Activated CD4-positive, CD25-positive, alpha-beta regulatory T cell treated with anti-CD3 and anti-CD28 coated beads, Interleukin-2, amount 50 U/mL, for 72 hours (primary cell): ENCODE measurements around the gene TBX15.

Source experiments
- DNase-seq: peaks from one replicate; pipeline ENCODE4 v3.0.0; 2021

TBX15 gene

DNA sequence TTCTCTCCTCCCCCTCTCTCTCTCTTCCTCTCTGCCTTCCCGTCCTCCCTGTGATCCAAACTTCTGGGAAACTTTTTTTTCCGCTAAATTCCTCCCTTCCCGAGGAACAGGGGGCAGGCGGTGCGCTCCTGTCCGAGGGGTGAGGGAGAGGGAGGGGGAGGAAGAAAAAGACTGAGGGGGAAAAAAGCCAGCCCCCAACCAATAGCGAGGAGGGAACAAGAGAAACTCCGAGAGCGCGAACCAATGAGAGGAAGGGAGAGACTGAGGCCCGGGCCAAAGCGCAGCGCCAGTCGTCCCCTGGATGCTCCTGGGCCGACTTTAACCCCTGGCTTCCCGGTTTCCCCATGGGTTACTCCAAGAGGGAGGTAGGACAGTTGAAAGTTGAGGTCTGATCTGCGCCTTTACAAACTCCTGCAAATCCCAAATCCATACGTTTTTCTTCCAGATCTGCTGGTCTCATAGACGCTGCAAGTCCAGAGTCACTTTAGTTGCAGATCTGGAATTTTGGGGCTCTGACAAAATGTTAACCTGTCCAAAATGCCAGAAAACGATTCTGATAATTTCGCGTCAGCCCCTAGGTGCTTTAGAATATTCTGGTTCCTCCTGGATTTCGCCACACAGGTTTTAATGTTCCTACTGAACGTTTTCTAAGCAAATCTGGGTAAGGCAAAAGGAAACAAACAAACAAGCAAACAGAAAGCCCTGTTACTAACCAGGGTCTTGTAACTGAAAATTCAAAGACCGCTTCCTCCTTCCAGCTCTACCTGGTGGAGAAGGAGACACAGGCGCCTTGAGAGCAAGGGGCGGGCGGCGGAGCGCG, at the start of gene TBX15:
Gene TBX15, minus strand, starts transcription at position 158 of the 820 bp plus-strand sequence. CDS start 548 bp downstream, outside the sequence.
- no peak for DNase-seq

DNA sequence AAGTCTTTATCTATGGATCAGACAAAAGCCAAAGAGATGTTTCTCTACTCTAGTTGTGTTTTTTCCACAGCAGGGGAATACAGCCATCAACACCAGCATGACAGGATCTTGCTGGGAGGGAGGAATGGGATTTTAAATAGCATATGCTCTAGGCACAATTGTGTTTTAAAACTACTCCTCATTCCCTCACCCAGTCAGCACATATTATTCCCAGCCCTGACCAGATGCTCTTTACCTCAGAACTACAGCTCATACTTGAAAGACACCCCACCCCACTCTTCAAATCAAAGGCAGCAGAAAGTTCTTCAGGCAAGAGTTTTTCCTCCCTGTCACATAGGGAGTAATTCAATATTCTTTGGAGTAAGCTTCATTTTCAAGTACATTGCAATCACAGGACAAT, 46.2 kb upstream of the TBX15 start:
- DNase-seq: no peak

DNA sequence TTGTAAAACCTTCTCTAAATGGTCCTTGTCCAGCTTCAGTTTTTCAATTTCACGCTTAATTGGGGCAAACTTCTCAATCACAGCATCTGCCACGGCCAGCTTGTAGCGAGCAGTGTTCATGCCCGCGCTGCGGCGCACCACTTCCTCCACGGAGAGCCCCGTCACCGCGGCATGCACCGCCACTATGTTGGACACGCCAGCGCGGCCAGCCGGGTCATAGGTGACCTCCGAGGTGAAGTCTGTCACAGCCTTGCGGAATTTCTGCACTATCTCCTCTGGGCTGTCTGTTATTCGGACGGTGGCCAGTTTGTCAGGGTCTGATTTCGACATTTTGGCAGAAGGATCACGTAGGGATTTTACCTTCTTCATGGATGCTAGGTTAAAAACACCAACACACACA, 44.8 kb upstream of the TBX15 start:
- no peak for DNase-seq

DNA sequence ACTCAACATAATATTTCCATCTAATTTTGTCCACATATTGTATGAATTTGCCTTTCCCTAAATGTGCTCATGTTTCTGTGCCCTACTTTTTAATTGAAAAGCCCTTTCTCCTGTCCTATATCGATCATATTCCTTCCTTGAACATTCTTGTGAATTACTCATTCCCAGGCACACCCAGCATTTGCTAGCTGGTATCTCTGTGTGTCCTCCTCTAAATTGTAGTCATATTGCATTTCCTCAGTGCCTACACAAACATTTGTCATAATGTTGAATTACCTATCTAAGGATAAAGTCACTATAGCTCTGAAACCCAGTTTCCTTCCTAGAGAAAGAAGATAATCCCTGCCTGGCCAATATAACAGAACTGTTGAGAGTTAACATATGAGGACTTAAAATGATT, 39.6 kb upstream of the TBX15 start:
- DNase-seq: no peak

DNA sequence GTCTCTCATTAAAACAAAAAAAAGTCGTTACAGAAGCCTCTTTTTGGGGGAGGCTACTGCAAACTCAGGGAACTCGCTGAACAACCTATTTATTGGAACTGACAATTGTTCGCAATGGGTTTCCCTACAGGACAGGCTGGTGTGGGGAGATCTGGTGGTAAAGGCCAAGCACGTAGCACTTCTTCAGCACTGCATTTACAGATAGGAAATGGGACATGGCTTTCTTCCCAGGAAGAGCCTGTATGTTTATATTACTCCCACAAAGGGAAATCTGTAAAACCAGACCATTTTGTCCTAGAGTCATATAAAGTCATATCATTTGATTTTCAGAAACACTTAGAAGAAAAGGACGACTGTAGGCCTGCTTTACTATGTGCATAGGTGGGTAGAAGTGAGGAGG, 38.8 kb upstream of the TBX15 start:
- no peak for DNase-seq

DNA sequence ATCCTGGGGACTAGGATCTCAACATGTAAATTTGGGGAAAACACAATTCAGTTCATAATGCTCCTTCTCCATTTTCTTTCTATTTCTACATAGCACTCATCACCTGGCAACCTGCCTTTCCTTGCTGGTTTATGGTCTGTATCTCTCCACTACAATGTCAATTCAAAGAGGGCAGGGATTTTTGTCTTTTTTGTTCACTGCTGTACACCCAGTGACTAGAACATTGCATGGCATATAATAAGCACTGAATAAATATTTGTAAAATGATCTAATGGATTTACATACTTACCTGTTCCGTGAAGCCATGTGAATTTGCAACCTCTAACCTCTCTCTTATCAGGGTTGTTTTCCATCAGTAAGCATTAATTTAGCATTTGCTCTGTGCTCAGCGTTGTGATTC, 27.4 kb upstream of the TBX15 start:
- no peak for DNase-seq

DNA sequence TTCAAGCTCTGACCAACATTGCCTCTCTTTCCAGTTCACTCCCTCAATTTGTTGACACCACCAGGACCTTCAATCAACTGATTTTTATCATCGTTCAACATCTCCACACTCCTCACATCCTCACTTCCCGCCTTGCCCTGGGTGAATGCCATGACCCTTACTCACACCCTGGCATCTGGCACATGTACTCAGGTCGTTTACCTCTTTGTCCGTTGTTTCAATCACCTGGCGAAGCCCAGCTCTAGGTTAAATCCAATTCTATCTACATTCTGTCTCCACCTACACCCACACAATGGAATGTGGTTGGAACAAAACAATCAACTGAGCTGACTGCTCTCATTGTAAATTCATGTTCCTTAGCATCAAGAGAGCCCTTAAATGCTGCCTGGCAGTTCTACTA, 24.2 kb upstream of the TBX15 start:
- no peak for DNase-seq

DNA sequence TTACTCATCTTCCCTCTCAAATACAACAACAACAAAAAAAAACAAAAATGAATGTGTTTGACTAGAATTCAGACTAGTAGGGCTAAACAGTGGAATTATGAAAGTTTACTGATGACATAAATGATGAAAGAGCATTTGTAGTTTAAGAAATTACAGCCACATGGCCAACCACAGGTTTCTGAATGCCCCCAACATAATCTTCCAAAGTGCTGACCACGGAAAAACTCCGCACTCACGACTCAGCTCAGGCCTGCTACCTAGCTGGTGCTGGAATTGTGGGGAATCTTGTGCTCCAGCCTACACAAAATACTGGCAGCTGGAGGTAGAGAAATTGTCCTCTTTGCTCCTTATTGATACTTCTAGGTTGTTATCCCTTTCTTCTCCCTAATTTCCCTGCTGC, 23.6 kb upstream of the TBX15 start:
- DNase-seq: no peak

DNA sequence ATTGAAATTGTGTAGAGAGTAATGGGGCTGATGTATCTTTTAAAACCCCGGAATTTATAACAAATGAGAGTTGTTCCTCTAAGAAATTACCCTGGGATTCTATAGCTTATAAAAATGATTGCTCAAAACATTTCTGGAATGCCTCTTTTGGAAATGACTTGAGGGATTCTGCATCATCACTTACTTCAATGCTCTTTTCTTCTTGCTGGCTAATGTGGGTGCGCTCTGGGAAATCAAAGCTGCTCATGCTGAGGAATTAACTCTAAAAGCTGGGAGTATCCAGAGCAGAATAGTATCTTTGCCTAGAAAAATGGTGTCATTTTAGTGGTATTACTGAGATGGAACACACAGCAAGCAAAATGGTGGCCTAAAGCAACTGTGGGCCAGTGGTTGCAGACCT, 23.0 kb upstream of the TBX15 start:
- DNase-seq: no peak

DNA sequence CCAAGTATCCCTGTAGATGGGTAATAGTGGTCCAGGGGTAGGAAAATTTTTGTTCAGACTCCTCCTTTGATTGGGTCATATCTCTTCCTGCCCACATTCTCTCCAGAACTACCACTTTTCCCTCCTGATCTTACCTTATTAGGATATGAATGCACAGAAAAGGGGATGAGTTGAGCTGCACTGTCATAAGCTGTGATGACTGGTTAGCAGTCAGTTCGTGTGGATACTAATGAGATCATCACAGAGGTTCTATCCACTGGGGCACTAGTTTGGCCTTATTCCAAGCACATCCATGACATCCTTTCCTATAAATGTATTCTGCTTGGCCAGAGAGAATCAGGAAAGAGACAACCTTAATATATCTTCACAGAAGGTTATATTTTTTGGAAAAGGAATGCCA, 22.1 kb upstream of the TBX15 start:
- DNase-seq: no peak

DNA sequence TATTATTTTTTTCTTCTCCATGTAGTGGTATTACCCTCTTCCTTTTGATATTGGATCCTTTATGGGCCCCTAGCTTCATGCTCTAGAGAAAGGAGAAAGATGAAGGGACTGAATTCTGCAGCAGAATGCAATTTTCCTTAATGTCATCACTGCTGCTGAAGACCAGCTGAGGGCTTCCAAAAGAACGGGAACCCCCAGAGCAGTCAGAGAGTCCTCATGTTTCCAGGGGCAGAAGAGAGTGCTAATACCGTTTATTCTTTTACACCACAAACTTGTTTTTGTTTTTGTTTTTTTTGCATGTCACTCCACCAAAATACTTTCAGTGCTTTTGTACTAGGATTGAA, 21.1 kb upstream of the TBX15 start:
- DNase-seq: no peak

DNA sequence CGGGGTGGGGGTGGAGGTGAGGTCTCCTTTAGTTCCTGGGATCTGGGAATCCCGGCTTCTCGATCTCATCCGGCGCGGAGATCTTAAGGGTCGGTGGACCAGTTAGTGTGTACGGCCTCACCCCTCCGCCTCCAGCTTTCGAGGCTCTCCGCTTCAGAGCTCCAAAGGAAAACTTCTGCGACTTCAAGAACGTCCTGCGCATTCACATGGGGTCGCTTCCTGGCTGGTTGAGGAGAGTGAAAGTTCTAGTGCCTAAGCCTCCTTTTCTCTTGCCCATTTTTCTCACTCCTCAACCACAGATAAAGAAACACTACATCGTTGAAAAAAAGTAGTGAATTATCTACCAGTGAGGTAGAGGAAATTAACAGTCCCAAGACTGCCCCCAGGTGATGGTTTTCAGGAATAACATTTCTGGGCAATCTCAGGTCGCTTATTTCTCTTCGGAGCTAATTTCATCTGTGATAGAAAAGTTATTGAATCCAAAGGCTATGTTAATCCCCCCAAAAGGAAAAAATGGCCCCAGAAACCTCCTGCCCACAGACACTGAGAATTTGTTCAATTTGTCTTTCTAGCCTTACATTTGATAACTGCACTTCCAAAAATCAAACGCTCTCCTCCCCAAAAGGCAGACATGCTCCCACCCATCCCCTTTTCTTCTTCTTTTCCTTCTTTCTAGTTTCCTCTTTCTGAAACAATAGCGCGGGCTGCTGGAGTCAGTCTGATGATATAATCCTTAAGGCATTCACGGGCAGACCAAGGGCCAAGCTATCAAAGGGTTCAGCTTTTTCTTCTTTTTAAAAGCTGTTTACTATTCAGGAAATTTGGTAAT, 20.6 kb upstream of the TBX15 start:
- DNase-seq: no peak

DNA sequence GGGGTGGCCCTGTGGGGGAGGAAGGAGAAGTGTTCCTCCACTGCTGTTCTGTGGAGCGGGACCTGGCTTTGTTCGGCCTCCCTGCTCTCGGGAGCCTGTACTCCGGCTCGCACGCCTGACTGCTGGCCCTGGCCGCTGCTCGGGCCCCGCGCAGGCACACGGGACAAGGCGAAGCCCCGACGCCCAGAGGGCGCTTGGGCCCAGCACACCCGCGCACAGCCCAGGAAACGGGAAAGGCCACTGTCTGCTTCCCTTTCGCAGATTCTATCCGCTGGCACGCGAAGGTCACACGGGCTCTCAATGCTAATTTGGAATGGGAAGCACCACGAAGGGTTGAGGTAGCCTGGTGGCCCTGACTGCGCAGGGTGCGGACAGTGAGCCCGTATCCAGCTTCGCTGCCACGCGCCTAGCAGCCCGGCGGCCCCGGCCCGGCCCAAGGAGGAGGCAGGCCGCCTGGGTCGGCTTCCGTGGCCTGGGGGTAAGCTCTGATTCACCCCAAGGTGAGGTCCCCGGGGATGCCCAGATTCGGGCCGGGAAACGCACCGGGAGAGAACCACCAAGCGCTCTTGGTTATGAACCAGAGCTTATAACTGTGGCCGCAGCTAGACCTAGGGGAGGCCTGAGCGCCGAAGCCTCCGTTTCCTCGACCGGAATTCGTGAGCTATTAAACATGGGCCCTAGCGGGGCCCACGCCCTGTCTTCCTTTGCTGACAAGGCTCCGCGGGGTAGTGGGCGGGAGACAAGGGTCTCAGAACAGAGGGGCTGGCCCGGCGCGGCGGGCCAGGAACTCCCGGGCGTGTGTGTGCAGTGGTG, 19.7 kb upstream of the TBX15 start:
- no peak for DNase-seq

DNA sequence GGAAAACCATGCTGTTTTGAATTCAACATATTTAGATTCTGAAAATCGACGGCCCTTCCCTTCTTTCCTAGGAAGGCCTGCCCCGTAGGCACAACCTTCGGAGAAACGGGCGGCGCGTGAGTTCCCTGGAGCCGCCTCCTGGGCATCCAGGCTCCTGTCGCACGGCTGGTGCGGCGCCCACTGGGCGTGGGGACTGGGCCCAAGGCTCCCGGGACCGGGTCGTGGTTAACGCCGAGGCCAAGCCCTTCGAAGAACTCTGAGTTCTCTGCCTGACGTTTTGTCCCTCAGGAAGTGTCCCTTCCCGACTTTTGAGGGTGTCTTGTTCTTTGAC, 19.2 kb upstream of the TBX15 start:
- DNase-seq: no peak

DNA sequence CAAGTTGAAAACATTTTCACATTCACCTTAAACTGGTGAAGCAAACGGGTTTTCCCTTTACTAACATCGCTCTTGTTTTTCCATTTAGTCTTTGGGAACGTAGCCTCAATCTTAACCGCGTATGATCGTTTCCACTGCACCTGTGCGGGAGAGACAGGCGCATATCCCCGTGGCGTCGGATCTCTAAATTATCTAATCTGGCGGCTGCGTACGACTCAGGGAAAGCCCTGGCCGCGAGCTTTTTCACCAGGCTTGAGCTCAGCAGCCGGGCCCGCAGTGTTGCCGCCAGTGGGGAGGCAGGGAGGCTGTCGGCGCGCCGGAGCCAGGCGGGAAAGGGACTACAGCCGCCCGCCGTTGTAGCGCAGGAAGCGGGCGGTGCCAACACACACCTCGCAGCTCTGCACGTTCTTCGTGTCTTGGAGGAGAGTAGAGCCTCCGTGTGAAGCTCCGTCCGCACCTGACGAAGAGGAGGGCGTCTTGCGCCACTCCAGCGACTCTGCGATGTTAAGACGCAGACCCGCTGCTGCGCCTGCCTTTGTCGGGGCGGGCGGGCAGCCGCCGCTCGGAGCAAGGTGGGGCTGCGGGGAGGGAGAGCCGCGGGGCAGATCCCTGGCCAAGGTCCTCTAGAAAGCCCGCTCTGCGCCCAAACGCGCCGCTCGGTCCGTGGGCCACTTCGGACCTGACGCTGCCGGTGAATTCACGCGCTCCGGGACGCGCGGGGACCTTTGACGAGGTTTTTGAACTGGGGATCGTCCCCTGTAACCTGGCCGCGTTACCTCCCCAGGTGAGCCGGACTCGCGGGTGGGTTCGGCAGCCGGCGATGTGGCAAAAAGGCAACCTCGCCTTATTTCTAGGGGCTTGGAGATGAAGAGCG, 18.5 kb upstream of the TBX15 start:
- DNase-seq: no peak

DNA sequence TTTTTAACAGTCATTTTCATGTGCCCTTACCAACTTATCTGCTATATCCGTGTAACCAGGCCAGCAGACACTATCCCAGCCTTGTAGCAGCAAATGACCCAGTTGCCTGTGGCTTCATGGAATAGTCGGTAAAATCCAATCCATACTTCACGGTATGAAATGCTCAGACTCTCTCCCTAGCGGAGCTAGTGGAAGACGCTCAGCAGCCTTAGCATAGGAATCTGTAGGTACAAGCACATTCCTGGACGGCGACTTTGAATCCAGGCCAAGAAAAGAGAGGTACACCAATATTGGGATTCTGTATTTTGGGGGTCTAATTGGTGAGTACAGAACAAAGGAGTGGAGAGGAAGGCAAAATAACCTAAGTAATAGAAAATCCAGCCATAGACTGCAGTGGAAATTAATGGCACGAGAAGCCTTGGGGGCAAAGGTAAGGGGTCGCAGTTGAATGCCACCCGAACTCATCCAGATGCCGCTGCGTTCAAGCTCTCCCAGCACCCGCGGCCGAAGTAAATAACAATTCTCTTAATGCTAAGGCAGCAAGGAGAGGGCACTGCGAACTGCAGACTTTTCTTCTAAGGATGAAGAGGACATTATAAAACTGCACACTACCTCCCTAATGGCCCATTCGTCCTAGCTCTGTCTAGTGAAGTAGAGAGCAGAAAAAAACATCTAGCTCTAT, 17.7 kb upstream of the TBX15 start:
- DNase-seq: no peak

DNA sequence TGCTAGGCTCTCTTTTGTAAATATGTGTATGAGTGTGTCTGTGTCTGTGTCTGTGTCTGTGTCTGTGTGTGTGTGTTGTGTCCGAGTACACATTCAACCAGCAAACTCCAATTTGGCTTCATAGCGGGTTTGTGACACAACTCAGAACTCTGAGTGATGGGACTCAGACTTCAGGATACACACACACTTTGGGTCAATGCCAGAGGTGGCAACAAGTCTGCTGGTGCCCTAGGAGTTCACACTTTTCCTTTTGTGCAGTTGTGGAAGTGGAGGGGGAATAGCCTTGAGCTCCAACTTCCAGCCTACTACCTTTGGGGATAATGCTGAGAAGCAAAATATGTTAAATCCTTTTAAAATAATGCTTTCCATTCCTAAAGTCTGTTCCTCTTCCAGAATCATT, 16.6 kb upstream of the TBX15 start:
- DNase-seq: no peak

DNA sequence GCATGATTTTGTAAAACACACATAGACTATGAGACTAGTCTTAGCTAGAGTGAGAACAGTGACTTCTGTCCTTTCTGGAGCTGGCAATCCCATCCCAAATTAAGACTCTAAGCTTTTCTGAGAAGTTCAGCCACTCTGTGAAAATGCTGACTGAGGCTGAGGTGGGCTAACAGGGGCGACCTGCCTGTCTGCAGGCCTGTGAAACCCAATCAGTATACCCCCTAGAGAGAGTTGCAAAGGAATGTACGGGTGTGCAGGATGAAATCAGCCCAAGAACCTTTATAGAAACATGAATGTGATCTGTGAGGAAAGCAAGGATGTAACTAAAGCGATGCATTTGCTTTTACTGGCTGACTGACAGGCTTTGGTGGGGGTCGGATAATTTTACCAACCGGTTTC, 16.0 kb upstream of the TBX15 start:
- no peak for DNase-seq

DNA sequence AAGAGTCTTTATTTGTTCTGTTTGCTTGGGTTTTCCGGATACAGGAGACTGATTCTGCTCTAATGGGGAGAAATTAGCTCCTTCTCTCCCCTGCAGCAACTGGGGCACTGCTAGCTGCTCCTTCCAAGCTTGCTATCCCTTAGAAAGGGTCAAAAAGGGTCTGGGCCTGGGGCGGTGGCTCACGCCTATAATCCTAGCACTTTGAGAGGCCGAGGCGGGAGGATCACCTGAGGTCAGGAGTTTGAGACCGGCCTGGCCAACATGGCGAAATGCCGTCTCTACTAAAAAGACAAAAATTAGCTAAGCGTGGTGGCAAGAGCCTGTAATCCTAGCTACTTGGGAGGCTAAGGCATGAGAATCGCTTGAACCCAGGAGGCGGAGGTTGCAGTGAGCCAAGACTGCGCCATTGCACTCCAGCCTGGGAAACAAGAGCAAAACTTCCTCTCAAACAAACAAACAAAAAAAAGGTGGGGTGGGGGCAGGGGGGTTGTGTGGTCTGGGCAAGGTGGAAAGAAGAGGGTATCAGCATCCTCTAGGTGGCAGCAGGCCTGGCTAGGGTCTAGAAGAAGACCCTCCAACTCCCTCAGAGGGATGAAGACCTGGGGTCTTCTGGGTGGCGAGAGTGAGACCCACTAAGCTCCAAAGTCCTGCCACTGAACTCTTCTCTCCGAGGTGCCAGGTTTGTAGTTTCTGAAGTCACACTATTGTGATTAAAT, 15.4 kb upstream of the TBX15 start:
- no peak for DNase-seq

DNA sequence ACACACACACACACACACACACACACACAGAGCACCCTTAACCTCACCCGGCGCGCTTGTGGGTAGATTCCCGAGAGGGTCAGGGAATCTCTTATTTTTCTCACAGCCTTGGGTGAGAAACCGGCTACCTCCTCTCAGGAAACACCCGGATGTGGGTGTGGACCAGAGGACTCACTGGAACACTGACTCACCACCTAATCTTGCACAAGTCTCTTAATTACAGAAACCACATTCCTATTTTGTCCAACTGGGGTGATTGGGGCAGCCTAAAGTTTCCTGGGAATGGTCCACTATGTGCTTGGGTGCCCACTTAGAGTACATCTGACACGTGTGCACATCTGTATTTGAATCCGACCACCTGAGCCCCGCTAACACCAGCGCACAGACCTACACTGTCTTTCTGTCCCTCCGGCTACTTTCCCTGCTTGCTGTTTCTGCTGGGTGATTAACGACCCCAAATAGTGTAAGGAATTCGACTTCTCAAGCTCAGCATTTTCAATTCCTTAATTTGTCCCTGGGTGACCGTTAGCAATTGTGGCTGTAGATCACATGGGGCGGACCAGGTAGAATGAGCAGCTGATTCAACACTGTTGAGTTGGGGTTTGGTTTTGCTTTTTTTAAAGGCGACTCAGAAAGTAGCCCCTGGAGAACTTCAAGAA, 14.0 kb upstream of the TBX15 start:
- no peak for DNase-seq
